Measurements from ENCODE around the gene SPACA7. TPM values are rescaled to one million over a fixed set of nuclear protein-coding genes. Genes with fewer than 3 reads are reported as not detected.

SPACA7 gene
- polyA plus RNA-seq, 1 experiment: not detected

- no peak for TF ChIP-seq CTCF (IDR thresholded peaks at IDR 0.05; ENCODE audit: insufficient read depth, low read depth, low read length)
- Histone ChIP-seq H3K27me3 (ENCODE audit: control insufficient read depth, insufficient read depth, low read length) (no peaks in the 10 kb centered on the region), H3K4me3 (ENCODE audit: low read depth, low read length) (no peak overlapping the region), H3K36me3 (ENCODE audit: control insufficient read depth, insufficient read depth, low read length) (no peaks in the 10 kb centered on the region)
- ChIA-PET POLR2A (no interaction called here), CTCF (no interaction called here)
- DNase-seq (ENCODE audit: low read depth): no peak
Measured at GRCh38 chr13:112341446-112341845, 34.7 kb upstream of the SPACA7 start.

DNA sequence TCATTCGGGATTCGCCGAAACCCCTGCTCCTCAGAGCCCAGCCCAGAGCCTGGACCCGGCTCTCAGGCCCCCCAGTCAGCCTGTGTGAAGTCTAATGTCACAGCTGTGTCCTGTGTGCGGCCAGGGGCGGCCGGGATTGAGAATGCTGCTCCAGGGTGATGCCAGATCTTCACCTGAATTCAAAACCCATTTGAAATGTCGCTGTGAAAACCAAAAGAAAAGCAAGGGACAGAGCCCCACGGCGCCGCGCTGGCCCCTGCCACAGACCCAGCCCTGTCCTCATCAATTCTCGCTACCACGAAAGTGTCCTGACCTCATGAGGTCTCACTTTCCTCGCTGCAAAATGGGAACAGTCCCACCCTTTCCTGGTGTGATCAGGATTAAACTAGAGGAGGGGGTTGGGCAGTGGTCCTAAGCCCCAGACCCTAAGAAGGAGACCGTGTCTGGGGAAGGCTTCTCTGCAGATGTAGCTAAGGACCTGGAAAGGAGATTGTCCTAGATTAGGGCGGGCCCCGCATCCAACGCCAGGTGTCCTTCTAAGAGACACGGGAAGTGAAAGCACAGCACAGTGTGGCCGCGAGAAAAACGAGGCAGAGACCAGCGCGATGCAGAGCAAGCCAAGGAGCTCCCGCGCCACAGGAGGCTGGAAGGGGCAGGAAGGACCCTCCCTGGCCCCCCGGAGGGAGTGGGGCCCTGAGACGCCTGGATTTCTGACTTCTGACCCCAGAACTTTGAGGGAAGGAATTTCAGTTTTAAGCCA is 34.0 kb upstream of the SPACA7 start:
- DNase-seq (ENCODE audit: low read depth): no peak
- Histone ChIP-seq H3K4me3 (ENCODE audit: low read depth, low read length) (no peak overlapping the region), H3K36me3 (ENCODE audit: control insufficient read depth, insufficient read depth, low read length) (no peaks in the 10 kb centered on the region), H3K27me3 (ENCODE audit: control insufficient read depth, insufficient read depth, low read length) (no peaks in the 10 kb centered on the region)
- POLR2A ChIA-PET: no interaction called here
- TF ChIP-seq CTCF (IDR thresholded peaks at IDR 0.05; ENCODE audit: insufficient read depth, low read depth, low read length): no peak
- CTCF ChIA-PET: no interaction called here

GRCh38 chr13:112342841-112343361 is 33.3 kb upstream of the SPACA7 start:
- no peak for DNase-seq (ENCODE audit: low read depth)
- no peaks in the 10 kb centered on the region for H3K27me3 ChIP-seq (ENCODE audit: control insufficient read depth, insufficient read depth, low read length)
- POLR2A ChIA-PET: no interaction called here
- H3K36me3 ChIP-seq (ENCODE audit: control insufficient read depth, insufficient read depth, low read length): no peaks in the 10 kb centered on the region
- no peak for TF ChIP-seq CTCF (IDR thresholded peaks at IDR 0.05; ENCODE audit: insufficient read depth, low read depth, low read length)
- CTCF ChIA-PET: no interaction called here
- no peak overlapping the region for H3K4me3 ChIP-seq (ENCODE audit: low read depth, low read length)

DNA sequence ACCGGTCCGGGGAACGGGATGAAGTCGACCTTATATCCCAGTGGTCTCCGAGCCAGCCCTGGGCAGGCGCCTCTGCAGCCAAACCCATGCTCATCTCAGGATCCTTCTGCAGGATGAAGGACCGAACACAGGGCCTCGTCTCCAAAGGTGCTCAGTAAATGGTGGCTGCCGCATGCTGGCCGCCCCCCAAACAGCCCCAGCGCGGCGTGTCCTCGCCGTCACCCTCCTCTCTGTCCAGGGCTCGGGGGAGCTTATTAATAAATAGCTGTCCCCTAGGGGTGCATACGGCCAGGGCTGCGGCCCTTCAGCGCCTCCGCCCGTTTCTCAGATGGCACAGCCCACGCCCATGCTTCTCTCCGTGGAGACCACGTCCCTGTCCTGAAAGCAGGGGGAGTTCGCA is 32.6 kb upstream of the SPACA7 start:
- no peak overlapping the region for H3K4me3 ChIP-seq (ENCODE audit: low read depth, low read length)
- TF ChIP-seq CTCF (IDR thresholded peaks at IDR 0.05; ENCODE audit: insufficient read depth, low read depth, low read length): no peak
- no peaks in the 10 kb centered on the region for H3K36me3 ChIP-seq (ENCODE audit: control insufficient read depth, insufficient read depth, low read length)
- POLR2A ChIA-PET: no interaction called here
- no peak for DNase-seq (ENCODE audit: low read depth)
- CTCF ChIA-PET: no interaction called here
- H3K27me3 ChIP-seq (ENCODE audit: control insufficient read depth, insufficient read depth, low read length): no peaks in the 10 kb centered on the region

- DNase-seq (ENCODE audit: low read depth): no peak
- H3K36me3 ChIP-seq (ENCODE audit: control insufficient read depth, insufficient read depth, low read length): no peaks in the 10 kb centered on the region
- no peak overlapping the region for H3K4me3 ChIP-seq (ENCODE audit: low read depth, low read length)
- POLR2A ChIA-PET: no interaction called here
- CTCF ChIA-PET: no interaction called here
- no peak for TF ChIP-seq CTCF (IDR thresholded peaks at IDR 0.05; ENCODE audit: insufficient read depth, low read depth, low read length)
- H3K27me3 ChIP-seq (ENCODE audit: control insufficient read depth, insufficient read depth, low read length): no peaks in the 10 kb centered on the region
Measured at GRCh38 chr13:112345826-112346172, 30.4 kb upstream of the SPACA7 start.

All from BJ (cell line).